ENCODE results near the gene UBA1. TPM values are rescaled to one million over a fixed set of nuclear protein-coding genes. Genes with fewer than 3 reads are reported as not detected.

Gene UBA1
- total RNA-seq, 1 experiment from 2014 or later = 234 TPM

GRCh38 chrX:47160781-47161180 is 32.8 kb upstream of the UBA1 start:
- no peaks in the 10 kb centered on the region for H3K9me3 Mint-ChIP-seq (ENCODE audit: low read depth, unreplicated experiment)
- no peaks in the 10 kb centered on the region for H3K27me3 Mint-ChIP-seq (ENCODE audit: unreplicated experiment)
- no peaks in the 10 kb centered on the region for H3K4me1 Mint-ChIP-seq (ENCODE audit: low read depth, unreplicated experiment)
- no TSS peak for BruUV-seq (replicated peaks)
- DNase-seq = no peak
- CTCF ChIA-PET = no interaction called here
- peaks cover 46% of the 10 kb centered on the region for H3K36me3 Mint-ChIP-seq (ENCODE audit: insufficient read depth, unreplicated experiment)
- no peak for TF ChIP-seq CTCF (IDR thresholded peaks at IDR 0.05; ENCODE audit: unreplicated experiment)
- intact Hi-C loops (cut with micrococcal nuclease; ENCODE audit: unreplicated experiment) = no loop called here
- H3K27ac Mint-ChIP-seq (ENCODE audit: unreplicated experiment) = no peak overlapping the region
- no peak overlapping the region for H3K4me3 Mint-ChIP-seq (ENCODE audit: low read depth, unreplicated experiment)

- Mint-ChIP-seq H3K4me1 (ENCODE audit: low read depth, unreplicated experiment) (no peaks in the 10 kb centered on the region), H3K27ac (ENCODE audit: unreplicated experiment) (no peak overlapping the region), H3K36me3 (ENCODE audit: insufficient read depth, unreplicated experiment) (peaks cover 35% of the 10 kb centered on the region), H3K4me3 (ENCODE audit: low read depth, unreplicated experiment) (no peak overlapping the region), H3K27me3 (ENCODE audit: unreplicated experiment) (no peaks in the 10 kb centered on the region), H3K9me3 (ENCODE audit: low read depth, unreplicated experiment) (no peaks in the 10 kb centered on the region)
- TF ChIP-seq CTCF (IDR thresholded peaks at IDR 0.05; ENCODE audit: unreplicated experiment) = no peak
- CTCF ChIA-PET = no interaction called here
- DNase-seq = no peak
- intact Hi-C loops (cut with micrococcal nuclease; ENCODE audit: unreplicated experiment) = no loop called here
- BruUV-seq (replicated peaks) = no TSS peak
Observed at GRCh38 chrX:47162927-47163583, 30.6 kb upstream of the UBA1 start.

- CTCF ChIA-PET = no interaction called here
- no peak for DNase-seq
- Mint-ChIP-seq H3K4me3 (ENCODE audit: low read depth, unreplicated experiment) (no peak overlapping the region), H3K9me3 (ENCODE audit: low read depth, unreplicated experiment) (no peaks in the 10 kb centered on the region), H3K36me3 (ENCODE audit: insufficient read depth, unreplicated experiment) (peaks cover 32% of the 10 kb centered on the region), H3K27me3 (ENCODE audit: unreplicated experiment) (no peaks in the 10 kb centered on the region), H3K4me1 (ENCODE audit: low read depth, unreplicated experiment) (no peaks in the 10 kb centered on the region), H3K27ac (ENCODE audit: unreplicated experiment) (no peak overlapping the region)
- intact Hi-C loops (cut with micrococcal nuclease; ENCODE audit: unreplicated experiment) = no loop called here
- TF ChIP-seq CTCF (IDR thresholded peaks at IDR 0.05; ENCODE audit: unreplicated experiment) = no peak
- BruUV-seq (replicated peaks) = no TSS peak
Observed at GRCh38 chrX:47164420-47164819, 29.2 kb upstream of the UBA1 start.

- no peaks in the 10 kb centered on the region for H3K4me1 Mint-ChIP-seq (ENCODE audit: low read depth, unreplicated experiment)
- no peak overlapping the region for H3K4me3 Mint-ChIP-seq (ENCODE audit: low read depth, unreplicated experiment)
Observed at GRCh38 chrX:47166126-47166525, 27.5 kb upstream of the UBA1 start.

More at GRCh38 chrX:47166126-47166525, 27.5 kb upstream of the UBA1 start:
- DNase-seq = no peak
- no peaks in the 10 kb centered on the region for H3K9me3 Mint-ChIP-seq (ENCODE audit: low read depth, unreplicated experiment)
- intact Hi-C loops (cut with micrococcal nuclease; ENCODE audit: unreplicated experiment) = no loop called here
- H3K27me3 Mint-ChIP-seq (ENCODE audit: unreplicated experiment) = no peaks in the 10 kb centered on the region
- H3K36me3 Mint-ChIP-seq (ENCODE audit: insufficient read depth, unreplicated experiment) = peaks cover 27% of the 10 kb centered on the region
- no TSS peak for BruUV-seq (replicated peaks)
- CTCF ChIA-PET = interaction anchor here (0.6 to 0.7 kb wide), 2 partner anchors 21 to 97 kb away, joined by 3 read pairs; partner anchors contain the start of gene RBM10
- H3K27ac Mint-ChIP-seq (ENCODE audit: unreplicated experiment) = no peak overlapping the region
- TF ChIP-seq CTCF (IDR thresholded peaks at IDR 0.05; ENCODE audit: unreplicated experiment) = no peak
